Hematopoietic multipotent progenitor cell treated with erythropoietin and hydrocortisone succinate and interleukin-3 and kit ligand, for 17 days (in vitro differentiated cells): ENCODE measurements around the gene DIRAS1.

ENCODE experiments used
- DNase-seq: peaks from one replicate; pipeline ENCODE4 v3.0.0-alpha.2; 2015; ENCODE audit warnings: low spot score

DIRAS1 gene, protein sequence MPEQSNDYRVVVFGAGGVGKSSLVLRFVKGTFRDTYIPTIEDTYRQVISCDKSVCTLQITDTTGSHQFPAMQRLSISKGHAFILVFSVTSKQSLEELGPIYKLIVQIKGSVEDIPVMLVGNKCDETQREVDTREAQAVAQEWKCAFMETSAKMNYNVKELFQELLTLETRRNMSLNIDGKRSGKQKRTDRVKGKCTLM

DNA sequence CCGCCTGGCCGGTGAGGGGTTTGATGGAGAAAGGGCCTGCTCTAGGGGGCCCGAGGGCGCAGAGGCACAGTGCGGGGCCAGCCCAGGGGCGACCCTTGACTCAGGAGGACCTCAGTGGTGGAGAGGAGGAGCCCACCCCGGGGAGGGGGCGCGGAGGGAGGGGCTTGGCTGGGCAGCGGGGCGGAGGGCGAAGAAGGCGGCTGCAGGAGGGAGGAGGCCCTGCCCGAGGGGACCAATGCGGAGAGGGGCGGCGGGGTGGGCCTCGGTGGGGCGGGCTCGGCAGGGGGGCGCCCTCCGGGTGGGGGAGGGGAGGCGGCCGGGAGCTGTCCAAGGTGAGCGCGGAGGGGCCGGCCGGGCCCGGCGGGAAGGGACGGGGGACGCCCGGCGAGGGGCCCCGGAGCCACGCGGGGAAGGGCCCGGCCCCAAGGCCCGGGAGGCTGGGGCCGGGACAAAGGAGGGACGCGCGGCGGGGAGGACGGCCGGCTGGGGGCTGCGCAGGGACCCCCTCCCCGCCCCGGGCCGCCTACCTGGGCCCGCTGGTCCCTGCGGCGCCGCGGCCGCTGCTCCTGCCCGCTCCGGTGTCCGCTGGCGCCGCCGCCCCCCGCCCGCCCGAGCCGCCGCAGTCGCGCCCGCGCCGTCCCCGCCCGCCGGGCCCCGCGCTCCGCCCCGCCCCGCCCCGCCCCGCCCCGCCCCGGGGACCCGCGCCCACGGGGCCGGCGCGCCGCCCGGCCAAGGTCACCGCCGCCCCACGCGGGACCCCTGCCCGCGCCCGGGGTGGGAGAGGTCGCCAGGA is at the start of gene DIRAS1:
TSS of gene DIRAS1 (minus strand) at position 596 of the 793 bp plus-strand sequence. CDS start 3,566 bp downstream, outside the sequence.
- DNase-seq = no peak

DNA sequence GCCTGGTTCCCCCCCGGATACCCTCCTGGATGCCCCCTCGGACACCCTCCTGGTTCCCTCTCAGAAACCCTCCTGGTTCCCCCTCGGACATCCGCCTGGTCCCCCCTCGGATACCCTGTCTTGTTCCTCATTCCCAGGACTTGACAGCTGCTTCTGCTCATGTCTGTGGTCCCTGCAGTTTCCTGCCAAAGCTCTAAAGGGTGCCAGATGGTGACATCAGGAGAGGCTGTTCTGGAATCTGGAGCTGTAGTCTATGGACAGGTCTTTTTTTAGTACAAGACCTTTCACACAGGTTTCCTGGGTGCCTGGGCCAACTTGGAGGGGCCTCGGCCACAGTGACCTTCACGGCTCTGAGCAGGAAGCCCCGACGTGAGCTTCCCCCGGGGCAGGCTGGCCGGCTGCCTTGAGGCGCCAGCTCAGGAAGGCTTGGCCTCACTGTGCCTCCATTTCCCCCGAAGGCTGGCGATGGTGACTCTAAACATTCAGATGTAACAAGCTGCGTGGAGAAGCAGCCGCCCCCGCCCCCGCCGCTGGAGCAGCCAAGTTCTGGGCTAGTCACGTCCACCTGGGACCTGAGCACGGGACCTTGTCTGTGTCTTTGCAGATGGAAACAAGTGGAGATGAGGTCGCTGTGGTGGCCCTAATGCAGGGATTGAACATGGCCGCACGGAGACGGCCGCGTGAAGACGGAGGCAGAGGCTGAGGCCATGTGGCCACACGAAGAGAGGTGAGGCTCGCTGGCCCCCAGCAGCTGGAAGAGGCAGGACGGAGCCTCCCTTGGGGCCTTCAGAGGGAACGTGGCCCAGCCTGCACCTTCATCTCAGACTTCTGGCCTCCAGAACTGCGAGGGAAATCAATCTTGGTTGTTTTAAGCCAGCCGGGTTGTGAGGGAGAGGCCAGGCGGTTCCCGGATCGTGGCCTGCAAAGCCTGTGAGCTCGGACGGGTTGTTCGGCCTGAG is 49.2 kb upstream of the DIRAS1 start:
- DNase-seq = no peak

DNA sequence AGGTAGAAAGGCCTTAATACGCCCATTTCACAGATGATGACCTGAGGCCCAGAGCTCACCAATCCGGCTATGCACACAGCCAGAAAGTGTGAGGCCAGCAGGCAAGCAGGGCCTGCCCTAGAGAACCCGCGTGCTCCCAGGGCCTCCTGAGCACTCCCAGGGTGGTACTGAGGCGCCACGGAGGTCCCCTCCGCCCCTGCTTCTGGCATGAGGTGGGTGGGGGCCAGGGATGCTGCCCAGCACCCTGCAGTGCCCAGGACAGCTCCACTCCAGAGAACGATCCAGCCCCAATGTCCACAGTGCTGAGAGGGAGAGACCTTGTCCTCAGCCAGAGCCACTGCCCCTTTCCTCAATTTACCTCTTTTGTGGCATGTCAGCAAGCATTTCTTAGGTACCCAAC is 48.0 kb upstream of the DIRAS1 start:
- DNase-seq = no peak

DNA sequence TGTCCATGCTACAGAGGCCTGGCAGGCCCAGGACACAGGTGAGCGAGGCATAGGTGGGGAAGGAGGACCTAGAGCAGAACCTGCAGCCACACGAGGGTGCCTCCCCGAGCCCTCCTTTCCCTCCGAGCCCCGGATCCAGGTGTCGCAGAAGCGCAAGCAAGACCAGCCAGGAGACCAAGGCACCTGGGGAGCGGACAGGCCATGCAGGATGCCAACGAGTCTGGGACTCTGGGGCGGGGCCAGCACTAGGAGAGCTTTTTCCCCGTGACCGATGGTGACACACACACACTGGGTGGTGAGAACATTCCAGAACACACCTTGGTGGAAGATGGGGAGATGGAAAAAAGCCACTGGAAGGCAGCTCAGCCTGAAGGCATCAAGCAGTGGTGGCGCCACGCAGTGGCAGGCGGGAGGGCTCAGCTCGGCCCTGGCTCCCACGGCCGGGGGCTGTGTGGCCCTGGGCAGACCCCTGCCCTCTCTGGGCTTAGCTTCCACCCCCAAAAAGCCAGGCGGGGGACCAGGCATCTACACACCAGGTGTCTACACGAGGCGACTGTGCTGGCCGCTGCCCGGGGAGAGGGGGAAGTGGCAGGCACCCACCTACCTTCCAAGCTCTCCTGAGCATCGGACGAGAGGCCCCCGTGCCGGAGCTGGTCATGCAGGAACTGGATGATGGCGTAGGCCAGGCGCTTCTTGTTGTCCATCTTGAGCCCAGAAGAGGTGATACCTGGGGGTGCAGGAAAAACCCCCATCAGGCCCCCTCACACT is 47.4 kb upstream of the DIRAS1 start:
- no peak for DNase-seq

DNA sequence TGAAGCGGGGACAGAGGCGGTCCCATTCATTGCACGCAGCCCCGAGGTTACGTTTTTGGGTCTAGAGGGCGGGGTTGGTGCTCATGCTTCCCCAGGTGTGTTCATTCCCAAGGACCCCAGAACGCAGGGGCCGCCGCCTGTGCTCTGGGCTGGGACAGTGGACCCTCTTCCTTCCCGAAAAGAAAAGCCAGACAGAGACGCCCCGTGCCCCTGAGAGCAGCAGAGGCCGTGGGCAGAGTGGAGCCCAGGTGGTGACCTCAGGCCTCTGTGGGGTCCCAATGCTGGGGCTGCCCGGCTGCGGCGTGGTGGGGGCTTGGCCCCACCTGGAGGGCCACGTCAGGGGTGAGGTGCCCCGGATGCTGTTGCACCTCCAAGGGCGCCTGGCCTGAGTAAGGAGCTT is 46.5 kb upstream of the DIRAS1 start:
- DNase-seq = no peak

DNA sequence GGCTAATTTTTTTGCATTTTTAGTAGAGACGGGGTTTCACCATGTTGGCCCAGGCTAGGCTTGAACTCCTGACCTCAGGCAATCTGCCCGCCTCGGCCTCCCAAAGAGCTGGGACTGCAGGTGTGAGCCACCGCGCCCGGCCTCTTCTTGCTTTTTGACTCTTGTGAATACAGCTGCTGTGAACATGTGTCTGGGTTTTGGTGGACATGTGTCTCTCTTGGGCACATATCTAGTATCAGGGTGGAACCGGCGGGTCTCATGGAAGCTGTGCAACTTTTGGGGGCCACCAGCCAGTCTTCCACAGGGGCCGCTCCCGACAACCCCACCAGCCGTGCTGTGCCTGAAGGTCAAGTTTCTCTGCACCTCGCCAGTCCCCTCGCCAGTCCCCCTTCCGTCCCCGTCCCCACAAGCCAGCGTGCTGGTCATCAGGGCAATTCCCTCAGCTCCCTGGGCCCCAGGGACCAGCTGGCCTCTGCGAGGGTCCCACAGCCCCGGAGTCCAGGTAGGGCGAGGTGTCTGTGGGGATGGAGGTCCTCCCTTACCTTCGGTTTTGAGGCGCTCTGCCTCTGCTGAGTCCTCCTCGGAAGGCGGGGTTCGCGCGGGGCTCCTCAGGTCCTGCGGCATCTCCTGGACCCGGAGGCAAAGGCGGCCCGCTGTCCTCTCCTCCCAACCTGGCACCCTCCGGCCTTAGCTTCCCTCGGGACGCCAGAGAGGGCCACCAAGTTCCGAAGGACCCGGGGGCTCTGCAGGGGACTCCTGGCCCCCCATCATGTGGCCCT is 45.6 kb upstream of the DIRAS1 start:
- no peak for DNase-seq

DNA sequence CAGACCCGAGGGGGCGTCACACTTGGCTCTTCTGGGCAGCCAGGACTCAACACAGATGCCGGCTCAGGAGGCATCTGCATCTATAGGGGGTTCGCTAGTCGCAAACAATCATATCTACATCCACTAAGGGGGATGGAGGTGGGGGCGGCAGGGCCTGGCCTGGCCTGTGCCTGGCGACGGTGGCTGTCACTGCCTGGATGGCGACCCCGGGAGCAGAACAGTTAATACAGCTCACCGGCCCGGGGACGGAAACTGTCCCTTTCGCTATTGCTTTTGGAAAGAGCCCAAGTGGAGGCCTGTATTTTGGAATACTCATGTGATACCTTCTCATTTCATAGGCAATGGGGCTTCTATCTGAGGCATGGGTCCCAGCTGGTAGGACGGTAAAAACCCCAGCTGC is 44.2 kb upstream of the DIRAS1 start:
- DNase-seq = no peak

DNA sequence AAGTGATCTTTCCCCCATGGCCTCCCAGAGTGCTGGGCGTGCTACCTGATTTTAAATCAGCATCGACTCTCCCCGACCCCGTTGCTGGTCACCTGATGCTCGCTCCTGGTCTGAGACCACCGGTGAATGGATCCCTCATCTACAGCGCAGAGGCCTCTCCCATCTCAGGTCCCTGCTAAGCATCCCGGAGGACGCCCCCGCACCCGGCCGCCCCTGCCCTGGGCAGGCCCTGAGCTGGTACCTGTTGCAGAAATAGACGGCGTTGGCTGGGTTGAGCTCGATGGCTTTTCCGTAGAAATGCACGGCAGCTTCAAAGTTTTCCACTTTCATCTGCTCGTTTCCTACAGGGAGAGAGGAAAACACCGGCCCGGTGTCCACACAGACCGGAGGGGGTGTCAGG is 43.8 kb upstream of the DIRAS1 start:
- no peak for DNase-seq

DNA sequence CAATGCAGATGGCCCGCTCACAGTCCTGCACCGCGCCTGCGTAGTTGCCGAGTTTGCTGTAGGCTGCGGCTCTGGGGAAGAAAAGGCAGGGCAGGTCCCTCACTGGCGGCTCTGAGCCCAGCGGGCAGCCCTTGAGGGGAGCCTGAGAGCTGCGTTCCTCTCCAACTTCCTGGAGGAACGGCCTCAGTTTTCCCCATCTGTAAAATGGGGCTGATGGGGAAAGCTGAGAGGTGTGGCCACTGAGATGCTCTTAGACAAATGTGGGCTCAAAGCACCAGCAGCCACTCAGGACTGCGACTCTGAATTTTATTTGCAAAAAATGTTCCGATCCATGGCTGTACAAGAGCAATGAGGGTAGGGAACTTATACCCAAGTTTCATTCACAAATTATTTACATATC is 42.5 kb upstream of the DIRAS1 start:
- DNase-seq = no peak

DNA sequence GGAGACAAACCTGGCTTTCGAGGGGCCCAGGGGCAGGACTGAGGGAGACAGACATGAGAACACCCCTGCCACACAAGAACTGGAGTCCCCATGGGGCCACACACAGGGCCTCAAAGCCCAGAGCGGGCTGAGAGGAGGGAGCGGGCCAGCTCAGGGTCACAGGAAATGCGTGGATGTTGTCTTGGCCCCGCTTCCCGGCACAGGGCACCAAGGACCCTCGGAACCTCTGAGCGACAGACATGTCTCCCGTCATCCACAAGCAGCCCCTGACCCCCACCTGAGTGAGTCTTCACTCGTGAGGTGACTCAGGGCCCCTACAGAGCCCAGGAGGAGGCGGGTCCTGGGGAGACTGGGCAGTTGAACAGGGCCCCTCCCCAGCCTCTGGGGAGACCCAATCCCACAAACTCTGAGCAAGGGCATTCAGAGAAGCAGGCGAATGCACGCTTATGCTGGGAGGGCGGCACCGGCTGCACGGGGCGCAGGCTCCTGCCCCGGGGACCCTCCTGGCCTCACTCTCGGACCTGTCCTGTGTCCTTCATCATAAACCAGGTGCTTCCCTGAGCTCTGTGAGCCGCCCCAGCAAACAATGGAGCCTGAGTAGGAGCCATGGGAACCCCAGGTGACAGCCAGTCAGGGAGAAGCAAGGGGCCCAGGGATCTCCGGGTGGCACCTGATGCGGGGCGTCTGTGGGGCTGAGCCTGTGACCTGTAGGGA is 41.8 kb upstream of the DIRAS1 start:
- no peak for DNase-seq

DNA sequence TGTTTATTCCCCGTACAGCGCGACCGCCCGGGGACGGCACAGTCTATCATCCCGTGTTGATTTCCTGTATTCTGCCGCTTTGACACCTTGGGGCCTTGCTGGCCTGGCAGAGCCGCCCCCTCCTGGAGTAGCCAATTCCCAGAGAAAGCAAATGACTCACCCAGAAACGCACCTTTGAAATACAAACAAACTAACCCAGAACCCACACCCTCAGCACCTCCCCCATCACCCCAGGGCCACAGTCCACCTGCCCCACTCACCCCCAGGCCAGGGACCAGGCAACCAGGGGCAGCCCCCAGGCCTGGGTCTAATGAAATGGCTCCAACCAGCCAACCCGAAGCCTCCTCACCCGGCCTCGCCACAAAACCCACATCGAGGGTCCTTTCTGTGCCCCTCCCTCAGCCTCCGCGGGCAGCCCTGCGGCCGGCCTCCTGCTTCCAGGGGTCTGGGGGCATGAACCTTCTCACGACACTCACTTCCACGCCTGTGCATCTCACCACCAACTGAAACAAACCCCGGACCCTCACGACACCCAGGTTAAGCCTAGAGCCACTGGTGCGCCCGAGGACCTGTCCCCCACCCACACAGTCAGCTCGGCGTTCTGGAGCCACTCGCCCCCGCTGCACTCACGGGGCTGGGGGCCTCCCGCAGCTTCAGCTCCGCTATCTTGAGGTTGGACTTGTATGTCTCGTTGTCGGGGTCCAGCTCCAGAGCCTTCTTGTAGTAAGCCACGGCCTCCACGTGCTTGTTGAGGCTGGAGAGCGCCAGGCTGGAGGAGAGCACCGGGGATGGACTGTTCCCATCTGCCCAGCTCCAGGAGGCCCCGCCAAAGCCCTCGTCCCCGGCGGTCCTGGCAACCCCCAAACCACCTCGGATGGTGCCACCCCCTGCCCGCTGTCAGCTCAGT is 41.0 kb upstream of the DIRAS1 start:
- no peak for DNase-seq

DNA sequence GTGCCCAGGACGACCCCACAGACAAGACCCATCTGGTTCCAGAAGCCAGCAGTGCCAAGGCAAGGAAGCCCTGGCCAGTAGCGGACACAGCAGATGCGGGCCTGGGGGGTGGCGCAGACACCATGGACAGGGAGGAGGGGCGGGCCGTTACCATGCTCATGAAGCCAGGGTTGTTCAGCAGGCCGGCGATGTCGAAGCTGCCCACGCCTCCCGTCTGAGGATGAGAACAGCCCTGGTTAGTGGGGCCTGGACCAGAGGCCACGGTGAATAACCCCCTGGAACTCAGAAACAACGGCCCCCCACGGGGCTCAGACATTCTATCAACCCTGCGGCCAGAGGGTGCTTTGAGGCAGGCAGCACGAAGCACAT is 40.1 kb upstream of the DIRAS1 start:
- DNase-seq = no peak

DNA sequence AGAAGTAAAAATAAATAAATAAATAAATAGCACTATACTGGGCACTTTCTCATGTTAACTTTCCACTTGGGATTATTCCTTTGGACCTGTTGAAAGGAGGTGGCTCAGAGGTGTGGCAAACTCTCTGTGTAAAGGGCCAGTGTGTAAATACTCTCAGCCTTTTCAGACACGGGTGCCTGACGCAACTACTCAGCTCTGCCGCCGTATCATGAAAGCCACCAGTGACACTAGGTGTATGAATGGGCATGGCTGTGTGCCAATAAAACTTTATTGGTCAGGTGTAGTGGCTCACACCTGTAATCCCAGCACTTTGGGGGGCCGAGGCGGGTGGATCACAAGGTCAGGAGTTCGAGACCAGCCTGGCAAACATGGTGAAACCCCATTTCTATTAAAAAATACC is 38.8 kb upstream of the DIRAS1 start:
- no peak for DNase-seq

DNA sequence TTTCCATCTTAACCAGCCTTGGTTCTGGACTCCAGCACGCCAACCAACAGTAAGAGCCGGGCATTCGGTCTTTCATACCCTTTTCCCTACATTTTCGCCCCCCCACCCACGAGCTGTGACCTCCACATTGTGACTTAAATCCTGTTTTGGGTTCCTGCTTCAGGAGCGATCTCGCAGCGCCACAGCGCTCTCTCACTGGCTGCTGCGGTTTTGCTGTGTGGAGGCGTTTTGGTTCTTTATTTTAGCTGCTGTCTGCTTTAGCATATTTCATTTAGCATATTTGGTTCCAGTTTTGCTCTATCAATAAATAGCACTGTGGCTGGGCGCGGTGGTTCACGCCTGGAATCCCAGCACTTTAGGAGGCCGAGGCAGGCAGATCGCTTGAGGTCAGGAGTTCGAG is 38.2 kb upstream of the DIRAS1 start:
- no peak for DNase-seq

DNA sequence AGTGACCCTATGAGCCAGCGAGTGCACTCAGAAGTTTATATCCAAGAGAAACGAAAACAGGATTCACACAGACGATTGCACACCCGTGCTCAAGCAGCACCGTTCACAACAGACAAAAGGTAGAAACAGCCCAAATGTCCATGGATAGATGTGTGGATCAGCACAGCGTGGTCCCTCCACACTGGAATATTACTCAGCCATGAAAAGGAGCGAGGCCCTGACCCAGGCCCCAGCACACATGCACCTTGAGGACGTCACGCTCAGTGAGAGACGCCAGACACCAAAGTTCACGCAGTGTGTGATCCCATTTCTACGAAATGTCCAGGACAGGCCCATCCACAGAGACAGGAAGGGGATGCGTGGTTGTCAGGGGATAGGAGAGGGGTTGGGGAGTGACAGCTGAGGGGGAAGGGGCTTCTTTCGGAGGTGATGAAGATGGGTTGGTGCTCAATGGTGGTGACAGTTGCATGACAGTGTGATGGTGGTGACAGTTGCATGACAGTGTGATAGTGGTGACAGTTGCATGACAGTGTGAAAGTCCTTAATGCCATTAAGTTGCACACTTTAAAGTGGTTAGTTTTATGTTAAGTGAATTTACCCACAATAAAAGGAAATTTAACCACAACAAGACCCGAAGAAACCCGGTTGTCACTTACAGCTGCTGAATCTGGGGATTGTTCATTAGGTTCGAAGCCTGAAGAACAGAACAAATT is 37.6 kb upstream of the DIRAS1 start:
- DNase-seq = no peak

DNA sequence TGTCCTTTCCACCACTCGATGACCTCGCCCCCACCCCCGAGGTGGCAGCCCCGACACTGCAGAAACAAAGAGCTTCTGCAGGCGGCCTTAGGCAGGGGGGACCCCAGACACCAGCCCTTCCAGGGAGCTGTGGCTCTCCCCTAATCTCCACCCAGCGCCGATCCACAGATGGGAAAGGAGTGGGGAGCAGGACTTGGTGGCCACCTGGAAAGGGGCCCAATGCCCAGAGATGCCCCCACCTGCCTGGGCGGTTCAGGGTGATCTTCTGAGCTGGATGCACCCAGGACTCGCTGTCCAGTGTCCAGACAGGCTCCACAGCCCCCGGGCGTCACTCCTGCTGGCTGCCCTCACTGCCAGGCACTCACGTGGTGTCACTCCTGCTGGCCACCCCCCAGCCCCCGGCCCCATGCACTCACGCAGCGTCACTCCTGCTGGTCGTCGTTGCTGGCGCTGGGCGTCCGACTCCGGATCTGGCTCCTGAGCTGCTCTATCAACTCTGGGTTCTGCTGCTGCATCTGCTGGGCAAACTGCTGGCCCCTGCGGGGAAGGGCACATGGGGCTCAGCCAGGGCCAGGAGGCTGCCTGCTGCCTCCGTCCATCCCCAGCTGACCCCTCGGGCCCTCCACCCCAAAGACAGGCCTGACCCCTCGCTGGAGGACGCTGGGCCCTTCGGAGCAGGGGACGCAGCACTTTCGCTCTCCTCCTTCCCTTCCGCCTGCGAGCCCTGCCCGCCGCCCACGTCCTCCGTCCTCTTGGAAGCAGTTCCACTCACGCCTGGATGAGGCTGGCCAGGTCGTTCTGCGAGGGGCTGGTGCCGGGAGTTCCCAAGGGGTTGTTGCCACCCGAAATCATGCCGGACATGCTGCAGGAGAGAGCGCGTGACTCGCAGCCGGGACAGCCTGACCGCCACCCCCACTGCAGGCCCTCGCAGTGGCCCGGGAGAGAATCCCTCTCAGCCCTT is 36.0 kb upstream of the DIRAS1 start:
- no peak for DNase-seq

DNA sequence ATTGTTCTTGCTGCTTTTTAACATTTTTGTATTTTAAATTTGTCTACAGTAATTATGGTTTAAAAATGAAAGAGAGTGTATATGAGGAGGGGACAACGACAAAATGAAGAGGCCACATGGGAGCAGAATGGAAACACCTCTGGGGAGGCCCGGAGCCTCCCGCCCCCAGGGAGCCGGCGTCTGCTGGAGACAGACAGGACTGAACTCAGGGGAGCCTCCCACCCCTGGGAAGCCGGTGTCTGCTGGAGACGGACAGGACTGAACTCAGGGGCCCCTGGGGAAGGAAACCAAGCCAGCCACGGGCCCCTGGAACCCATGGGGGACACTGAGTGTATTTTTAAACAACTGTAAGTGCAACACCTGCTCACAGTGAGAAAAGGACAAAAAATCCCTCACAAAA is 35.3 kb upstream of the DIRAS1 start:
- DNase-seq = no peak

DNA sequence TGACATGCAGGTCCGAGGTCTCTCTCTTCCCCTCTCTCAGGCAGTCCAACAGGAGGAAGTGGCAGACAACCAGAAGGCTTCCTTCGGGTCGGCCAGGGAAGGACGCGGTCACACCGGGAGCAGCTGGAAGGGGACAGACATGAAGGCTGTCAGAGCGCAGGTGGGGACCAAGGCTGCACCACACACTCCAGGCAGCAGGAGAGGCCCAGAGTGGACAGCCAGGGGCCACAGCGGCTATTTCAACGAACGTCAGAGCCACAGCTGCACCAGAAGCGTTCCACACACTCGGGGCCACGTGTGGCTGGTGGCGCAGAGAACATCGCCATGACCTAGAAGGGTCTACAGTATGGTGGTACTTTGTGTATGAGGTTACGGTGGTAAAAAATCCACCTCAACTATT is 34.6 kb upstream of the DIRAS1 start:
- no peak for DNase-seq
